Liver (tissue), 9 donors: Measurements from ENCODE around the gene ACACB. TPM values are rescaled to one million over a fixed set of nuclear protein-coding genes. Genes with fewer than 3 reads are reported as not detected.

Experiments used
- DNase-seq: peaks from one replicate; pipeline ENCODE4 v3.0.0-alpha.2; 2017; ENCODE audit warnings: low spot score
- H3K27ac ChIP-seq, 2 donors: one replicate each; pipeline ENCODE4 v1.7.0; 2013; ENCODE audit warnings: inconsistent platforms in 2 of 2, low read length in 2 of 2, control low read depth in 1 of 2, low read depth in 1 of 2, mild to moderate bottlenecking in 1 of 2
- H3K27me3 ChIP-seq, 4 donors: one replicate each; pipeline versions ENCODE4 v1.6.1 to v1.7.0; 2013; ENCODE audit warnings: low read length in 3 of 4, inconsistent platforms in 1 of 4, mild to moderate bottlenecking in 1 of 4, moderate library complexity in 1 of 4; ENCODE audit not compliant: control insufficient read depth in 4 of 4, insufficient read depth in 4 of 4
- H3K36me3 ChIP-seq, 4 donors: one replicate each; pipeline versions ENCODE4 v1.6.1 to v1.7.0; 2013; ENCODE audit warnings: low read length in 3 of 4, mild to moderate bottlenecking in 3 of 4, low read depth in 1 of 4, moderate library complexity in 1 of 4; ENCODE audit not compliant: control insufficient read depth in 4 of 4, insufficient read depth in 3 of 4
- H3K4me1 ChIP-seq, 4 donors: one replicate each; pipeline versions ENCODE4 v1.6.1 to v1.7.0; 2013; ENCODE audit warnings: low read length in 3 of 4, mild to moderate bottlenecking in 3 of 4, moderate library complexity in 1 of 4; ENCODE audit not compliant: control insufficient read depth in 4 of 4, insufficient read depth in 4 of 4
- H3K4me3 ChIP-seq, 3 donors: one replicate each; pipeline versions ENCODE4 v1.6.1 to v1.7.0; 2013; ENCODE audit warnings: low read length in 3 of 3, control low read depth in 1 of 3, low read depth in 1 of 3, mild to moderate bottlenecking in 1 of 3
- H3K9ac ChIP-seq, 2 donors: one replicate each; pipeline ENCODE4 v1.7.0; 2013; ENCODE audit warnings: low read length in 2 of 2, mild to moderate bottlenecking in 2 of 2, moderate library complexity in 2 of 2, control low read depth in 1 of 2, low read depth in 1 of 2
- H3K9me3 ChIP-seq, 4 donors: one replicate each; pipeline versions ENCODE4 v1.6.1 to v1.7.0; 2013; ENCODE audit warnings: low read length in 3 of 4; ENCODE audit not compliant: control insufficient read depth in 4 of 4
- EGR1 ChIP-seq, 2 donors: IDR thresholded peaks; 2 replicates each; pipeline ENCODE4 v1.6.1; 2016 to 2018; ENCODE audit warnings: antibody characterized with exemption in 2 of 2, low read depth in 2 of 2
- FOXA1 ChIP-seq: IDR thresholded peaks from 2 replicates; pipeline ENCODE4 v1.6.1; 2016; ENCODE audit warnings: antibody characterized with exemption
- FOXA2 ChIP-seq: IDR thresholded peaks from 2 replicates; pipeline ENCODE4 v1.6.1; 2016; ENCODE audit warnings: antibody characterized with exemption
- GABPA ChIP-seq, 2 donors: IDR thresholded peaks in 1 of 2; conservative IDR thresholded peaks in 1 of 2; 2 replicates each; pipeline ENCODE4 v1.6.1; 2016; ENCODE audit warnings: antibody characterized with exemption in 2 of 2, mild to moderate bottlenecking in 1 of 2, moderate library complexity in 1 of 2
- HNF4A ChIP-seq, 2 donors: conservative IDR thresholded peaks; 2 replicates each; pipeline ENCODE4 v1.6.1; 2016; ENCODE audit warnings: antibody characterized with exemption in 2 of 2, mild to moderate bottlenecking in 2 of 2
- HNF4G ChIP-seq: IDR thresholded peaks from 2 replicates; pipeline ENCODE4 v1.6.1; 2016; ENCODE audit warnings: antibody characterized with exemption
- JUND ChIP-seq, 2 donors: IDR thresholded peaks; 2 replicates each; pipeline ENCODE4 v1.6.1; 2016; ENCODE audit warnings: antibody characterized with exemption in 2 of 2
- NR2F2 ChIP-seq: IDR thresholded peaks from 2 replicates; pipeline ENCODE4 v1.6.1; 2016; ENCODE audit warnings: antibody characterized with exemption
- RAD21 ChIP-seq, 2 donors: IDR thresholded peaks; 2 replicates each; pipeline ENCODE4 v1.6.1; 2016; ENCODE audit warnings: antibody characterized with exemption in 2 of 2, mild to moderate bottlenecking in 2 of 2
- RXRA ChIP-seq, 2 donors: IDR thresholded peaks; 2 replicates each; pipeline ENCODE4 v1.6.1; 2017 to 2018; ENCODE audit warnings: antibody characterized with exemption in 2 of 2, mild to moderate bottlenecking in 1 of 2
- SP1 ChIP-seq: IDR thresholded peaks from 2 replicates; pipeline ENCODE4 v1.6.1; 2018; ENCODE audit warnings: antibody characterized with exemption, mild to moderate bottlenecking
- TAF1 ChIP-seq: conservative IDR thresholded peaks from 2 replicates; pipeline ENCODE4 v1.6.1; 2016; ENCODE audit warnings: antibody characterized with exemption, mild to moderate bottlenecking
- YY1 ChIP-seq: IDR thresholded peaks from 2 replicates; pipeline ENCODE4 v1.6.1; 2016; ENCODE audit warnings: antibody characterized with exemption, mild to moderate bottlenecking
- WGBS: extraction: QIAGEN DNeasy Blood & Tissue Kit; methylation state at CpG from one replicate; pipeline ENCODE4 v1.1.7; 2013; 5-methylcytosine and 5-hydroxymethylcytosine counted together
- polyA plus RNA-seq, 2 donors: library from polyadenylated mRNA; stranded (reverse) in 1 of 2; unstranded in 1 of 2; fragments of 200-250 nt in 1 of 2; fragments of >200 nt in 1 of 2; fragmentation: Nextera tagmentation in 1 of 2; extraction: Ambion mirVana in 1 of 2; gene quantifications; one replicate each; pipeline versions ENCODE4 v1.2.1 to v1.2.3, GENCODE V29; 2013 to 2015
- total RNA-seq, 2 donors: library from RNA; depleted of rRNA; stranded (reverse); fragments of >200 nt; gene quantifications; one replicate each; pipeline ENCODE4 v1.2.3, GENCODE V29; 2014
- TF ChIP-seq, protein P1 (sequence below): IDR thresholded peaks from 2 replicates; pipeline ENCODE4 v1.6.1; 2016; ENCODE audit warnings: antibody characterized with exemption
- TF ChIP-seq, protein P2 (sequence below): fragments of 150-350 bp; IDR thresholded peaks from 2 replicates; pipeline ENCODE4 v1.5.1; 2017; ENCODE audit warnings: improper control_type of control experiment, low read depth, low read length; ENCODE audit not compliant: missing input control
- TF ChIP-seq, protein P3 (sequence below): IDR thresholded peaks from 2 replicates; pipeline ENCODE4 v1.6.1; 2016; ENCODE audit warnings: antibody characterized with exemption, mild to moderate bottlenecking
- TF ChIP-seq, protein P4 (sequence below): IDR thresholded peaks from 2 replicates; pipeline ENCODE4 v1.6.1; 2016; ENCODE audit warnings: antibody characterized with exemption
- TF ChIP-seq, protein P5 (sequence below): IDR thresholded peaks from 2 replicates; pipeline ENCODE4 v1.6.1; 2016; ENCODE audit warnings: antibody characterized with exemption
- donor health status: healthy.
- donor health status: healthy.
- donor health status: healthy.
- donor health status: healthy.
- donor health status: healthy.

Gene ACACB
- total and polyA plus RNA-seq, 4 donors, result 12.9 to 288 (median 52.1) TPM

DNA sequence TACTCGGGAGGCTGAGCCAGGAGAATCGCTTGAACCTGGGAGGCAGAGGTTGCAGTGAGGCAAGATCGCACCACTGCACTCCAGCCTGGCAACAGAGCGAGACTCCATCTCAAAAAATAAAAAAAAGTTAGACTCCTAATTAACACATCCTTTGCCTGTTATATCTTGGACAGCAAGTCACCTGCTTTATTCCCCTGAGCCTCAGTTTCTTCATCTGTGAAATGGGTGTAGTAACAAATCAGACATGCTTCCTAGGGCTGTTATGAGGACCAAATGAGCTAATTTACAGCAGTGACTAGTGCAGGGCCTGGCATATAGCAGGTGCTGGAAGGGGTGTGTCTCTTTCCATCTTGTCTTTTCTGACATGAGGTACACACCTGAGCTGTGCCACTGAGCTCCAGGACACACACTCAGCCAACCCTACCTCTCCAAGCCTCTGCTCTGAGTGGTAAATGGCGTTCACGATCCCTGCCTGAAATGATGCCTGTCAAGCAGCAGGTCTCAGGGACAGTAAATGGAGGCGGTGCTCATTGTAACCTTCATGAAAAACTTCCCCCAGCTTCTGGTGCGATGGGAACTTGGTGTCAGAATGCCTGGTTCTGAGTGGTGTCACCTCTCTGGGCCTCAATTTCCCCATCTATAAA lies 161.0 kb downstream of the ACACB start:
- TF ChIP-seq FOXA2 (no peak), FOXA1 (no peak)
- TF ChIP-seq, protein P1, sequence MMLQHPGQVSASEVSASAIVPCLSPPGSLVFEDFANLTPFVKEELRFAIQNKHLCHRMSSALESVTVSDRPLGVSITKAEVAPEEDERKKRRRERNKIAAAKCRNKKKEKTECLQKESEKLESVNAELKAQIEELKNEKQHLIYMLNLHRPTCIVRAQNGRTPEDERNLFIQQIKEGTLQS, result no peak
- Histone ChIP-seq H3K4me1 (peaks cover 6 to 25% (median 19%) of the 10 kb centered on the region in 4 donors), H3K27ac (peak overlapping the region; percentile 42 to 57), H3K36me3 (no peaks in the 10 kb centered on the region), H3K27me3 (no peaks in the 10 kb centered on the region), H3K9ac (no peak overlapping the region), H3K9me3 (no peaks in the 10 kb centered on the region), H3K4me3 (no peak overlapping the region)
- 93% methylated on average over 8 of the region's 8 CpGs for WGBS
- no peak for DNase-seq

DNA sequence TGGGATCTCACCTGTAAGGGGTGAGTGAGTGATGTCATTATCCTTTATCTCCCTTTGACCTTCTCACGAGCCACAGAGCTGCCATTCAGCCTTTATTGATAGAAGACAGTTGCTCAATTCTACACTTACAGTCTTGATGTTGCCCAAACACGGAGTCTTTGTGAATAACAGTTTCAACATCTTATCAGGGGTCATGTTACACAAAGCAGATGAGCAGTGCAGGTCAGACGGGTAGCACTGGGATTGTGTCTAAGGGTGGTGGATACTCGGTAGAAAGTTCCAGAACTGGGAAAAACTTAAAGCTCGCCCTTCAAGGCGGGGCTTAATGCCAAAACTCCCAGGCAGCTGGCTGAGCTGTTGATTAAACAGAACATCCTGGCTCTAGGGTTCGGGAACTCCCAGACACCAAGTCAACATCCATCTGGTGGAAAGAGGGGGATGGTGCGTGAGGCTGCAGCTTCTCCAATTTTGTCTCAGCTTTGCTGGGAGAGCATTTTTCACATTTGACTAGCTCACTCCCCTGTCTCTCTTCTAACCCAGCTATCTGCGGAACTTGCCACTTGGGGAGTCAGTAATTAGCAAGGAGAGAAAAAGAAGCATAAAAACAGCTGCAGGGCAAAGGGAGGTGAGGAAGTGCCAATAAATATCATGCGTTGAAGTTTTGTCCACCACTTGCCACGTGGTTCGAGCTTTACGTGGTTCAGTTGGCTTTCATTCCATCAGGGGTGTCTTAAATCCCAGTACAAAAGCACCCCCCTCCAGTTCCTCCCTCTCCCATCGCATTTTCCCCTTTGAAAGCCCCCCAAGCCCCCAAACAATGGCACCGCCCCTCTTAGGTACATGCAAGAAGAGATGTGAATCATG lies 161.7 kb downstream of the ACACB start:
- Histone ChIP-seq H3K4me3 (no peak overlapping the region), H3K36me3 (no peaks in the 10 kb centered on the region), H3K27ac (peak overlapping the region; percentile 42 to 57), H3K9me3 (no peaks in the 10 kb centered on the region), H3K4me1 (peaks cover 6 to 25% (median 19%) of the 10 kb centered on the region in 4 donors), H3K9ac (no peak overlapping the region), H3K27me3 (no peaks in the 10 kb centered on the region)
- TF ChIP-seq NR2F2 (peak; percentile 55), SP1 (peak; percentile 62), RXRA (IDR thresholded peaks at IDR 0.05) (peak; percentile 89 to 97), FOXA1 (peak; percentile 86), GABPA (IDR thresholded peaks at IDR 0.05 in 1 of 2, conservative IDR thresholded peaks at IDR 0.05 in 1 of 2) (no peak), YY1 (peak; percentile 28), HNF4A (conservative IDR thresholded peaks at IDR 0.05) (peak; percentile 78 to 88), EGR1 (IDR thresholded peaks at IDR 0.05; ENCODE audit: low read depth in 2 of 2) (peak in 1 of 2 donors; percentile 32), TAF1 (no peak), HNF4G (peak; percentile 48), JUND (IDR thresholded peaks at IDR 0.05) (peak in 1 of 2 donors; percentile 93), FOXA2 (peak; percentile 89), RAD21 (IDR thresholded peaks at IDR 0.05) (no peak)
- TF ChIP-seq, protein P2, sequence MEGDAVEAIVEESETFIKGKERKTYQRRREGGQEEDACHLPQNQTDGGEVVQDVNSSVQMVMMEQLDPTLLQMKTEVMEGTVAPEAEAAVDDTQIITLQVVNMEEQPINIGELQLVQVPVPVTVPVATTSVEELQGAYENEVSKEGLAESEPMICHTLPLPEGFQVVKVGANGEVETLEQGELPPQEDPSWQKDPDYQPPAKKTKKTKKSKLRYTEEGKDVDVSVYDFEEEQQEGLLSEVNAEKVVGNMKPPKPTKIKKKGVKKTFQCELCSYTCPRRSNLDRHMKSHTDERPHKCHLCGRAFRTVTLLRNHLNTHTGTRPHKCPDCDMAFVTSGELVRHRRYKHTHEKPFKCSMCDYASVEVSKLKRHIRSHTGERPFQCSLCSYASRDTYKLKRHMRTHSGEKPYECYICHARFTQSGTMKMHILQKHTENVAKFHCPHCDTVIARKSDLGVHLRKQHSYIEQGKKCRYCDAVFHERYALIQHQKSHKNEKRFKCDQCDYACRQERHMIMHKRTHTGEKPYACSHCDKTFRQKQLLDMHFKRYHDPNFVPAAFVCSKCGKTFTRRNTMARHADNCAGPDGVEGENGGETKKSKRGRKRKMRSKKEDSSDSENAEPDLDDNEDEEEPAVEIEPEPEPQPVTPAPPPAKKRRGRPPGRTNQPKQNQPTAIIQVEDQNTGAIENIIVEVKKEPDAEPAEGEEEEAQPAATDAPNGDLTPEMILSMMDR, result no peak
- TF ChIP-seq, protein P1, result no peak
- TF ChIP-seq, protein P3, sequence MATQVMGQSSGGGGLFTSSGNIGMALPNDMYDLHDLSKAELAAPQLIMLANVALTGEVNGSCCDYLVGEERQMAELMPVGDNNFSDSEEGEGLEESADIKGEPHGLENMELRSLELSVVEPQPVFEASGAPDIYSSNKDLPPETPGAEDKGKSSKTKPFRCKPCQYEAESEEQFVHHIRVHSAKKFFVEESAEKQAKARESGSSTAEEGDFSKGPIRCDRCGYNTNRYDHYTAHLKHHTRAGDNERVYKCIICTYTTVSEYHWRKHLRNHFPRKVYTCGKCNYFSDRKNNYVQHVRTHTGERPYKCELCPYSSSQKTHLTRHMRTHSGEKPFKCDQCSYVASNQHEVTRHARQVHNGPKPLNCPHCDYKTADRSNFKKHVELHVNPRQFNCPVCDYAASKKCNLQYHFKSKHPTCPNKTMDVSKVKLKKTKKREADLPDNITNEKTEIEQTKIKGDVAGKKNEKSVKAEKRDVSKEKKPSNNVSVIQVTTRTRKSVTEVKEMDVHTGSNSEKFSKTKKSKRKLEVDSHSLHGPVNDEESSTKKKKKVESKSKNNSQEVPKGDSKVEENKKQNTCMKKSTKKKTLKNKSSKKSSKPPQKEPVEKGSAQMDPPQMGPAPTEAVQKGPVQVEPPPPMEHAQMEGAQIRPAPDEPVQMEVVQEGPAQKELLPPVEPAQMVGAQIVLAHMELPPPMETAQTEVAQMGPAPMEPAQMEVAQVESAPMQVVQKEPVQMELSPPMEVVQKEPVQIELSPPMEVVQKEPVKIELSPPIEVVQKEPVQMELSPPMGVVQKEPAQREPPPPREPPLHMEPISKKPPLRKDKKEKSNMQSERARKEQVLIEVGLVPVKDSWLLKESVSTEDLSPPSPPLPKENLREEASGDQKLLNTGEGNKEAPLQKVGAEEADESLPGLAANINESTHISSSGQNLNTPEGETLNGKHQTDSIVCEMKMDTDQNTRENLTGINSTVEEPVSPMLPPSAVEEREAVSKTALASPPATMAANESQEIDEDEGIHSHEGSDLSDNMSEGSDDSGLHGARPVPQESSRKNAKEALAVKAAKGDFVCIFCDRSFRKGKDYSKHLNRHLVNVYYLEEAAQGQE, result peak; percentile 38
- TF ChIP-seq, protein P4, sequence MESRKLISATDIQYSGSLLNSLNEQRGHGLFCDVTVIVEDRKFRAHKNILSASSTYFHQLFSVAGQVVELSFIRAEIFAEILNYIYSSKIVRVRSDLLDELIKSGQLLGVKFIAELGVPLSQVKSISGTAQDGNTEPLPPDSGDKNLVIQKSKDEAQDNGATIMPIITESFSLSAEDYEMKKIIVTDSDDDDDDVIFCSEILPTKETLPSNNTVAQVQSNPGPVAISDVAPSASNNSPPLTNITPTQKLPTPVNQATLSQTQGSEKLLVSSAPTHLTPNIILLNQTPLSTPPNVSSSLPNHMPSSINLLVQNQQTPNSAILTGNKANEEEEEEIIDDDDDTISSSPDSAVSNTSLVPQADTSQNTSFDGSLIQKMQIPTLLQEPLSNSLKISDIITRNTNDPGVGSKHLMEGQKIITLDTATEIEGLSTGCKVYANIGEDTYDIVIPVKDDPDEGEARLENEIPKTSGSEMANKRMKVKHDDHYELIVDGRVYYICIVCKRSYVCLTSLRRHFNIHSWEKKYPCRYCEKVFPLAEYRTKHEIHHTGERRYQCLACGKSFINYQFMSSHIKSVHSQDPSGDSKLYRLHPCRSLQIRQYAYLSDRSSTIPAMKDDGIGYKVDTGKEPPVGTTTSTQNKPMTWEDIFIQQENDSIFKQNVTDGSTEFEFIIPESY, result peak; percentile 70
- TF ChIP-seq, protein P5, sequence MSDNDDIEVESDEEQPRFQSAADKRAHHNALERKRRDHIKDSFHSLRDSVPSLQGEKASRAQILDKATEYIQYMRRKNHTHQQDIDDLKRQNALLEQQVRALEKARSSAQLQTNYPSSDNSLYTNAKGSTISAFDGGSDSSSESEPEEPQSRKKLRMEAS, result peak; percentile 55
- WGBS, result 37% methylated on average over 15 of the region's 15 CpGs
- peak; percentile 46 for DNase-seq
